Renal pelvis (tissue), 4 donors: ENCODE results near the gene GALNT17. TPM values are rescaled to one million over a fixed set of nuclear protein-coding genes. Genes with fewer than 3 reads are reported as not detected.
A peak's percentile ranks its signal among the peaks of the same experiment; 100 is the strongest.
"Not testable (repeated sequence)": the region's sequence is repeated elsewhere in the genome, so short reads cannot be mapped to it uniquely, and the experiment has no call there.

Experiments
- DNase-seq: peaks from one replicate; pipeline ENCODE4 v3.0.0-alpha.2; 2013
- polyA plus RNA-seq, 3 donors: library from polyadenylated mRNA; unstranded; fragments of 120-200 nt; gene quantifications; one replicate each; pipeline ENCODE4 v1.2.1, GENCODE V29; 2013; ENCODE audit not compliant: insufficient read length in 3 of 3

The GALNT17 gene
- polyA plus RNA-seq, 3 donors: 3.5 to 5.6 (median 4.5) TPM

DNA sequence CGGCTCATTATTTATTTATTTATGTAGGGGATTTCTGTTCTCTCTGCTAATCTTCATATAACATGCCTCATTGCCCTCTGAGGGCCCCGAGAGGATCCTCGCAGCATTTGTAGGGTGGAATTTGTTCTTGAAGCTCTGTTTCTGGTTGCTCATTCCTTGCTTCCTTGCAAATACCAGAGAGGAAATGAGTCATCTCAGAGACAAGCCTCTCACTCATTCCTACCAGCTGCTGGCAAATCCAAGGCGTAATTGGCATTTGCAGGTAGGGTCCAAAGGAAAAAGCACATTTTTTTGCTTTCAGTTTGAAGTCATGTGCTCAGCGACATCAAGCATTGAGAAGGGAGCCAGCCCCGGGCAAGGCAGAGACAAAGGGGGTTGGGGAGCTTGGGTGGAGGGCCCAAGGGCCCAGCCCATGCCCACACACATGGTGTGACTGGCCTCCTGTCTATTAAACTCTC, 501.6 kb downstream of the GALNT17 start:
- peak; percentile 52 for DNase-seq

DNA sequence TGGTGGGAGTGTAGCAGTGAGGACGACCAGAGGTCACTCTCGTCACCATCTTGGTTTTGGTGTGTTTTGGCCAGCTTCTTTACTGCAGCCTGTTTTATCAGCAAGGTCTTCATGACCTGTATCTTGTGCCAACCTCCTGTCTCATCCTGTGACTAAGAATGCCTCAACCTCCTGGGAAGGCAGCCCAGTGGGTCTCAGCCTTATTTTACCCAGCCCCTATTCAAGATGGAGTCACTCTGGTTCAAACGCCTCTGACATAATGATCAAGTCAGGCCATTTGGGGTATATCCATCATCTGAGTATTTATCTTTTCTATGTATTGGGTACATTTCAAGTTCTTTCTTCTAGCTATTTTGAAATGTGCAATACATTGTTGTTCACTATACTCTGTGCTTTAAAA, 503.9 kb downstream of the GALNT17 start:
- DNase-seq: not testable (repeated sequence)

- no peak for DNase-seq
Observed at GRCh38 chr7:71636329-71636728, 504.4 kb downstream of the GALNT17 start.

DNA sequence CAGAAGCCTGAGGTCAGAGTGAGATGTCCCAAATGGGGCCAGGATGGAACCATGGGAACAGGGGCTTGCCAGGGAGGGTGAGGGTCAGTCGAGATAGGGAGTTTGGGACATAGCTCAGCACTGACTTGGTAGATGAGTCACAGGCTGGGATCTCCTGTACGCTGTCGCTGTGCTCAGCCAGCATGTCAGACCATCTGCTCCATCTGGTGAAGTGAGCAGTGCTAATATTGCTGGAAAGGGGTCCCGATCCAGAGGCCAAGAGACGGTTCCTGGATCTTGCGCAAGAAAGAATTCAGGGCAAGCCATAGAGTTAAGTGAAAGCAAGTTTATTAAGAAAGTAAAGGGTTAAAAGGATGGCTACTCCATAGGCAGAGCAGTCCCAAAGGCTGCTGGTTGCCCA, 505.6 kb downstream of the GALNT17 start:
- DNase-seq: no peak

GRCh38 chr7:71638108-71638507, 506.2 kb downstream of the GALNT17 start:
- no peak for DNase-seq

- DNase-seq: no peak
Observed at GRCh38 chr7:71639382-71640085, 507.6 kb downstream of the GALNT17 start.

DNA sequence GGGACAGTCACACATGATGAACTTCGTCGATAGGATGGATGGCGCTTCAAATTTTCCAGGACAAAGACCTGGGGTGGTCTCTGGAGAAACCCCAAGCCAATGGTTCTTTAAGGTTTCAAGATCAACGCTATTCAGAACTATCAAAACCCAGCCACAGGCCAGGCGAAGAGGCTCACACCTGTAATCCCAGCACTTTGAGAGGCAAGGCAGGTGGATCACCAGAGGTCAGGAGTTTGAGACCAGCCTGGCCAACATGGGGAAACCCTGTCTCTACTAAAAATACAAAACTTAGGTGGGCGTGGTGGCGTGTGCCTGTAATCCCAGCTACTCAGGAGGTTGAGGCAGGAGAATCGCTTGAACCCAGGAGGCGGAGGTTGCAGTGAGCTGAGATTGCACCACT, 511.1 kb downstream of the GALNT17 start:
- DNase-seq: not testable (repeated sequence)

DNA sequence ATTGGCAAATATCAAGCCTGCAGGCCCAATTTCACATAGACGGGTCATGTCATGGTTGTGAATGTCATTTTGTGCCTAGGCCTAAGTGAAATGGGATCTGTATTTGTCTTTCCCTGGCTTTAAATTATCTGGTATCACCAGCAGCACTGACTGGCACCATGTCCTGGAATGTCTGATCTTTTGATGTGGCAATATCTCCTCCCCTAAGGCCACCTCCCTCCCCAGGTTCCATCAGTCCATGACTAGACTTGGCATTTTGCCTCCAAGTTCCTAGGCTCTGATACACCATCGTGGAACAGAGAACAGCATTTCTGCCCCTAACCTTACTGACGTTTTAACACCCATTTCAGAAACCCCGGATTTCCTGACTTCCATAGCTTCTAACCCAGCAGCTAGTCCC, 513.9 kb downstream of the GALNT17 start:
- DNase-seq: no peak

- no peak for DNase-seq
Observed at GRCh38 chr7:71649812-71650211, 517.9 kb downstream of the GALNT17 start.

DNA sequence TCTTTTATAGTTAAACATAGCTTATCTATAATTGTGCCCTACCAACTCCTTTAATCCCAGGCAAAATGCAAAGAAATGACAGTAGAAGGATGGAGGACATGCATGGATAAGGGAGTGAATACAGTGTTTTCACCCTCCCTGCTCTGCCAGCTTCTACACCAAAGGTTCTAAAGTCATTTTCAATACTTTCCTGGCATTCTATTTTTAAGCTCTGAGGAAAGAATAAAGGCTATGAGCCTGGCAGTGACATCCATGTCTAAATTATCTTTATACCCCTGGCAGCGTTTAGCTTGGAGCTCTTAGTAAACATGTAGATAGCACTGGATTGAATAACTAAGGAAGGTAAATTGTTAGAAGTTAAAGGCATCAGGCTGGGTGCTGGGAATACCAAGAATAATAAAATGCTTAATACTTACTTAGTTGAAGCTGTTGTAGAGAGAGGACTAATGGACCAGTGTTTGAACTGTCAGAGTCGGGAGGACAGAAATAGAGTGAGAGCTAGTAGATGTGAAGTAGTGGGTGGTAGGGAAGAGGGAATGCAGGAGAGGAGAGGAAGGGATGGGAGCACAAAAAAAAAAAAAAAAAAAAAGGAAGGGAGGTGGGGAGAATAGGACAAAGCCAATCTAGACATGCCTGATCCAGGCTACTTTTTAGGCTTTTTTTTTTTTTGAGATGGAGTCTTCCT, 518.9 kb downstream of the GALNT17 start:
- no peak for DNase-seq

DNA sequence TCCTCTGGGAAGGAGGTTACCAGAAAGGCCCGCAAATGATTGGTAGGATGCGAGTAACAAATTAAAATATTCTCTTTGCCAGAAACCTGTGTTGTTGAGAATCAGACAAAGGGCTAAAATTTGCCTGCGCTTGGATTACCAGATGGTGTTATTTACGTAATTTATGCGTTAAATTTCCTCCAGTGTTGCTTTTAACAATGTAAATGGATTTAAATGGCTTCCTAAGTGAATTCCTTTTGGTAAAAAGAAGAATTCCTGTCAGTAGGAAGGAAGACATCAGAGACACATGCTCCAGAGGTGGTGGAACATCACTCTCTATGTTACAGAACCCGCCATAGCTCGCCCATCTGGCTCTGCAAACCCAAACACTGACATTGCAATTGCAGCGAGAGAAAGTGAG, 520.6 kb downstream of the GALNT17 start:
- no peak for DNase-seq

GRCh38 chr7:71657386-71657785, 525.4 kb downstream of the GALNT17 start:
- no peak for DNase-seq

GRCh38 chr7:71659622-71660021, 527.7 kb downstream of the GALNT17 start:
- DNase-seq: no peak

- DNase-seq: no peak
Observed at GRCh38 chr7:71661671-71662224, 529.8 kb downstream of the GALNT17 start.

DNA sequence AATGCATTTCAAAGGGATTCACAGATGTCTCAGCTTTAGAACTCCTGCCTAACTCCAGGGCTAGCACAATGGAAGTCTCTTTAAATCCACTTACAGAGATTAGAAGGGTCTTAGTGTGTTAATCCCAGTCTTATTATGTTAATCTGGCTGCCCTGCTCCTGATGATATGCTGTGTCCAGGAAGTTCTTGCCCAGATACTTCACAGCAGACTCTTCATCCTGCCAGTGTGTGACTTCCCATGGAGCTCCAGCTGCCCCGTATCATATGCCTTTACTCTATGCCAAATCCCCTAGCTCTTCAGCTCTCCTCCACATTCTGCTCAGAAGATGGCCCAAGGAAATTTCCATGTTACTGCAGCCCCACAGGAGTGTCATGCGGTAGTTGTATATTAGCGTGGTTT, 533.8 kb downstream of the GALNT17 start:
- DNase-seq: no peak

DNA sequence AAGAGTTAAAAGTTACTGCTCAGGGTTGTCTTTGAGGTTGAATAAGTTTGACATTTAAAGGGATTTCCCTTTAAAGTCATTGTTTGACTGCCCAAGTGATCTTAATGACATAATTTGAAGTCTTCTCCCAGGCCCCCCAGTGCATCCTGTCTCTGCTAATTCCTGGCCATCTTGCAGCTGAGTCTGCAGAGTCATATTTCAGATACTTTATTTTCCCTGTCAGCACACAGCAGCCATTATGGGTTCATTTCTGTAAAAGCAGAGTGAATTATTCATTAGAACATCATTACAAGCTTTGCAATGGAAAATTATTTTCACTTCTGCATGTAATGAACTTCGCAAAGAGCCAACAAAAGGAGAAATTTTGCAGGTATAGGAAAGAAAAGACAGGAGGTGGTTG, 536.6 kb downstream of the GALNT17 start:
- no peak for DNase-seq

GRCh38 chr7:71679480-71679879, 547.5 kb downstream of the GALNT17 start:
- DNase-seq: no peak

DNA sequence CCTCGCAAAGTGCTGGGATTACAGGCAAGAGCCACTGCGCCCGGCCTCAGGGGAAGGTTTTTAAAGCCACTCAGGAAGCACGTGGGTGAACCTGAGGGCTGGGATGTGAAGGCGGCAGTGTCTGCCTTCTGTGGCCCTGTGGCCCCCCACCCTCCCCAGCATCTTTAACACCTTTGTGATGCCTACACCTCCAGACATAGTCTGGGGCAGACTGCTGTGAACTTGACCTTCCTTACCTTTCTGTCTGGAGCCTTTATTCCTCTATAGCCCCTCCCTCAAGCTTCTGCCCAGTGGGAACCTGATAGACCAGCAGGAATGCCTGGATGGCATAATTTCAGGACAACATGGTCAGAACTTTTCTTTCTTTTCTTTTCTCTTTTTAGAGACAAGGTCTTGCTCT, 550.2 kb downstream of the GALNT17 start:
- DNase-seq: no peak

GRCh38 chr7:71682841-71683781, 551.2 kb downstream of the GALNT17 start:
- peak; percentile 71 for DNase-seq

GRCh38 chr7:71687286-71687685, 555.3 kb downstream of the GALNT17 start:
- no peak for DNase-seq

GRCh38 chr7:71687831-71688599, 556.1 kb downstream of the GALNT17 start:
- DNase-seq: no peak
